Esophagus squamous epithelium (tissue), 5 donors: ENCODE measurements around the gene PRSS50. TPM values are rescaled to one million over a fixed set of nuclear protein-coding genes. Genes with fewer than 3 reads are reported as not detected.

ENCODE experiments used
- DNase-seq: peaks from one replicate; lab custom pipeline; 2025; lab: John Stamatoyannopoulos, UW
- H3K27ac ChIP-seq, 4 donors: fragments of 200-600 bp; sonication (generic); one replicate each; pipeline ENCODE4 v1.5.1; 2016 to 2019; ENCODE audit warnings: mild to moderate bottlenecking in 1 of 4
- H3K27me3 ChIP-seq, 4 donors: fragments of 200-600 bp; sonication (generic); 1 replicate in 3 of 4; 2 replicates in 1 of 4; pipeline versions ENCODE4 v1.5.1 to v1.6.0; 2017 to 2021; ENCODE audit warnings: antibody characterized with exemption in 1 of 4
- H3K36me3 ChIP-seq, 3 donors: fragments of 200-600 bp; sonication (generic); one replicate each; pipeline ENCODE4 v1.5.1; 2016 to 2019
- H3K4me1 ChIP-seq, 3 donors: fragments of 200-600 bp; sonication (generic); one replicate each; pipeline ENCODE4 v1.5.1; 2017 to 2019
- H3K4me3 ChIP-seq, 4 donors: fragments of 200-600 bp; sonication (generic); 1 replicate in 3 of 4; 2 replicates in 1 of 4; pipeline ENCODE4 v1.5.1; 2016 to 2019; ENCODE audit warnings: mild to moderate bottlenecking in 2 of 4, moderate library complexity in 1 of 4
- H3K9me3 ChIP-seq, 3 donors: fragments of 200-600 bp; sonication (generic); one replicate each; pipeline ENCODE4 v1.5.1; 2016 to 2019
- POLR2A ChIP-seq, 4 donors: fragments of 450-650 bp; IDR thresholded peaks; one replicate each; pipeline ENCODE4 v1.6.1; 2017; ENCODE audit warnings: antibody characterized with exemption in 4 of 4, mild to moderate bottlenecking in 4 of 4, moderate library complexity in 3 of 4
- WGBS, 2 donors: methylation state at CpG; one replicate each; pipeline ENCODE4 v1.1.5; 2018; 5-methylcytosine and 5-hydroxymethylcytosine counted together
- intact Hi-C: fragments of 100-400 bp; cut with DNase I; formaldehyde crosslinking; loops from one replicate; pipeline ENCODE4 v1.15.0; 2022
- total RNA-seq, 4 donors: library from RNA; depleted of rRNA; stranded (reverse); fragments of >200 nt; gene quantifications; one replicate each; pipeline ENCODE4 v1.1.0, GENCODE V29; 2016
- TF ChIP-seq, protein P1 (sequence below), 6 experiments: fragments of 450-650 bp in 4 of 6; fragments of 200-600 bp in 2 of 6; sonication (generic) in 2 of 6; IDR thresholded peaks; one replicate each; pipeline ENCODE4 v1.5.1; 2016 to 2019; ENCODE audit warnings: antibody characterized with exemption in 6 of 6, mild to moderate bottlenecking in 4 of 6, moderate library complexity in 4 of 6
- donor health status: DM: yes; HTN: yes; CAD: no.

Gene PRSS50
- total RNA-seq, 4 donors from 2014 or later: 0.19 TPM; not detected in 3

DNA sequence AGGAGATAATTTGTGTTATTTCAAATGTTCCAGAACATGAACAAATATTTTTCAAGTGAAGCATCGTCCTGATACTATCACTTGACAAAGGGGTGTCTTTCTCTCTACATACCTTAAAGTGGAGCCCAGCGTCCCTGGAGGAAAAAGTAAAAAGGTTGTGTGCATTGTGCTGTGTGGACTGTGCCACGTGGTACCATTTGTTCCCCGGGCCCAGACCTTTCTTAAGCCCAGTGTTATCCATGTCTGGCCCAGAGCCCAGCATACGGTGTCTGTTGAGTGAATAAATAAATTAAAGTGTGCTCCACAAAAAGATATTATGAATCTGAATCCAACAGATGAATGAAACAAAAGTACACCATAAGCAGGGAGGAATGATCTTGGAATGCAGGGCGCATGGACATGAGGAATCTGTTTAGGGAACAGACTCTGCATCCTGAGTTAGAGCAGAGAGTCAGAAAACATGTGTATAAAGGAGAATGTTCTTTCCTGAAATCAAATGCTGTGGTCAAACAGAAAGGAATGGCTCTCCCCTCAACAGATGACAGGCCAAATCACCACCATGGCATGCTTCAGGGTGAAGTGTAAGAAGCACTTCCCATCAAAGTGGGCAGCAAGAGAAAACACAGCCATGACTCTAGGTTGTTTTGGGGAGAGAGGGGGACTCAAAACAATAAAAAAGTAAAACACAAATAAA lies 8.1 kb upstream of the PRSS50 start:
- WGBS, 2 donors: 32 to 41% methylated on average over 6 of the region's 6 CpGs
- no peak overlapping the region for H3K4me3 ChIP-seq
- H3K9me3 ChIP-seq: no peaks in the 10 kb centered on the region
- intact Hi-C loops: no loop called here
- peaks cover 0 to 20% (median 0%) of the 10 kb centered on the region in 4 donors for H3K27me3 ChIP-seq
- no peaks in the 10 kb centered on the region for H3K36me3 ChIP-seq
- H3K27ac ChIP-seq: no peak overlapping the region
- no peak for DNase-seq
- H3K4me1 ChIP-seq: no peaks in the 10 kb centered on the region
- TF ChIP-seq, protein P1, sequence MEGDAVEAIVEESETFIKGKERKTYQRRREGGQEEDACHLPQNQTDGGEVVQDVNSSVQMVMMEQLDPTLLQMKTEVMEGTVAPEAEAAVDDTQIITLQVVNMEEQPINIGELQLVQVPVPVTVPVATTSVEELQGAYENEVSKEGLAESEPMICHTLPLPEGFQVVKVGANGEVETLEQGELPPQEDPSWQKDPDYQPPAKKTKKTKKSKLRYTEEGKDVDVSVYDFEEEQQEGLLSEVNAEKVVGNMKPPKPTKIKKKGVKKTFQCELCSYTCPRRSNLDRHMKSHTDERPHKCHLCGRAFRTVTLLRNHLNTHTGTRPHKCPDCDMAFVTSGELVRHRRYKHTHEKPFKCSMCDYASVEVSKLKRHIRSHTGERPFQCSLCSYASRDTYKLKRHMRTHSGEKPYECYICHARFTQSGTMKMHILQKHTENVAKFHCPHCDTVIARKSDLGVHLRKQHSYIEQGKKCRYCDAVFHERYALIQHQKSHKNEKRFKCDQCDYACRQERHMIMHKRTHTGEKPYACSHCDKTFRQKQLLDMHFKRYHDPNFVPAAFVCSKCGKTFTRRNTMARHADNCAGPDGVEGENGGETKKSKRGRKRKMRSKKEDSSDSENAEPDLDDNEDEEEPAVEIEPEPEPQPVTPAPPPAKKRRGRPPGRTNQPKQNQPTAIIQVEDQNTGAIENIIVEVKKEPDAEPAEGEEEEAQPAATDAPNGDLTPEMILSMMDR (IDR thresholded peaks at IDR 0.05): no peak
- TF ChIP-seq POLR2A (IDR thresholded peaks at IDR 0.05): no peak

GRCh38 chr3:46724424-46724823 lies 6.8 kb upstream of the PRSS50 start:
- no peak overlapping the region for H3K27ac ChIP-seq
- H3K4me1 ChIP-seq: no peaks in the 10 kb centered on the region
- no peak for DNase-seq
- 65 to 71% methylated on average over 4 of the region's 4 CpGs for WGBS, 2 donors
- no peaks in the 10 kb centered on the region for H3K36me3 ChIP-seq
- H3K4me3 ChIP-seq: no peak overlapping the region
- no peaks in the 10 kb centered on the region for H3K9me3 ChIP-seq
- intact Hi-C loops: no loop called here
- H3K27me3 ChIP-seq: peaks cover 0 to 21% (median 0%) of the 10 kb centered on the region in 4 donors
- TF ChIP-seq, protein P1 (IDR thresholded peaks at IDR 0.05): no peak
- no peak for TF ChIP-seq POLR2A (IDR thresholded peaks at IDR 0.05)

GRCh38 chr3:46722443-46722842 lies 4.8 kb upstream of the PRSS50 start:
- WGBS, 2 donors: 80 to 82% methylated on average over 5 of the region's 5 CpGs
- intact Hi-C loops: no loop called here
- no peaks in the 10 kb centered on the region for H3K9me3 ChIP-seq
- H3K4me1 ChIP-seq: no peaks in the 10 kb centered on the region
- H3K36me3 ChIP-seq: no peaks in the 10 kb centered on the region
- H3K4me3 ChIP-seq: no peak overlapping the region
- TF ChIP-seq POLR2A (IDR thresholded peaks at IDR 0.05): no peak
- TF ChIP-seq, protein P1 (IDR thresholded peaks at IDR 0.05): no peak
- no peak overlapping the region for H3K27ac ChIP-seq
- H3K27me3 ChIP-seq: peaks cover 0 to 31% (median 0%) of the 10 kb centered on the region in 4 donors
- no peak for DNase-seq

DNA sequence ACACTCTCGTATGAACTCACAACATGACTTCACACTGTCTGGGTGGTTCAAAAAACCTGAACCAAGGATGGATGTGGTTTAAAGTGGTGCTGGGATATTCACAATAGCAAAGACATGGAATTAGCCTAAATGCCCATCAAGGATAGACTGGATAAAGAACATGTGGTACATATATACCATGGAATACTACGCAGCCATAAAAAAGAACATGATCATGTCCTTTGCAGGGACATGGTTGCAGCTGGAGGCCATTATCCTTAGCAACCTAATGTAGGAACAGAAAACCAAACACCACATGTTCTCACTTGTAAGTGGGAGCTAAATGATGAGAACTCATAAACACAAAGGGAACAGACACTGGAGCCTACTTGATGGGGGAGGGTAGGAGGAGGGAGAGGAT lies 3.3 kb upstream of the PRSS50 start:
- H3K36me3 ChIP-seq: no peaks in the 10 kb centered on the region
- 47 to 95% methylated on average over 1 to 2 of the region's 2 CpGs for WGBS, 2 donors
- intact Hi-C loops: no loop called here
- DNase-seq: no peak
- peaks cover 0 to 41% (median 0%) of the 10 kb centered on the region in 4 donors for H3K27me3 ChIP-seq
- TF ChIP-seq POLR2A (IDR thresholded peaks at IDR 0.05): no peak
- TF ChIP-seq, protein P1 (IDR thresholded peaks at IDR 0.05): no peak
- H3K9me3 ChIP-seq: no peaks in the 10 kb centered on the region
- no peak overlapping the region for H3K27ac ChIP-seq
- H3K4me3 ChIP-seq: no peak overlapping the region
- no peaks in the 10 kb centered on the region for H3K4me1 ChIP-seq

DNA sequence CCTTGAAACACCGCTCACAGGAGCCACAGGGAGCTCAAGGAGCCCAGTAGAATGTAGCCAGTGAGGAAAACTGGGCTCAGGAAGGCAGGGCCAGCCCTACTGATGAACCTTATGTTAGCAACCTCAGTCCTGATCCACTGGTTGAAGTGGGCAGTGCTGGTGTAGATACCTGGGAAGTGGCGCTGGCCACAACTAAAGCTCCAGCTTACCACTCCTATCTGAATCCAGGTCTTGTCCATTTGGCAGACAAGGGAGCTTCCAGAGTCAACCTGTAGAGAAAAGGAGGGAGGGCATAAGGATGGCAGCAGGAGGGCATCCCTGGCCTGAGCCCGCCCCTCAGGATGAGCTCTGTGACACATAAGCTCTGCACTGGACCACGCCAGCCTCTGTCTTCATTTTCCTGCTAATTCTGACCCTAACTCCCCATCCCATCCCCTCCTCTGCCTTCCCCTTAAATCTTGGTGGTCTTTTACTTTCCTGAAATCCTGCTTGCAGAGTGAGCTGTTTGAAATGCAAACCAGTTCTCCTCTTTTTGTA lies 2.1 kb upstream of the PRSS50 start:
- 62 to 100% methylated on average over 2 to 3 of the region's 4 CpGs for WGBS, 2 donors
- Histone ChIP-seq H3K27me3 (peaks cover 0 to 47% (median 0%) of the 10 kb centered on the region in 4 donors), H3K4me3 (no peak overlapping the region), H3K27ac (no peak overlapping the region), H3K36me3 (no peaks in the 10 kb centered on the region), H3K4me1 (no peaks in the 10 kb centered on the region), H3K9me3 (no peaks in the 10 kb centered on the region)
- no peak for DNase-seq
- no peak for TF ChIP-seq POLR2A (IDR thresholded peaks at IDR 0.05)
- TF ChIP-seq, protein P1 (IDR thresholded peaks at IDR 0.05): no peak
- intact Hi-C loops: no loop called here
